ENCODE measurements around the gene FAM9A.
"Not testable (repeated sequence)": the region's sequence is repeated elsewhere in the genome, so short reads cannot be mapped to it uniquely, and the experiment has no call there.

The FAM9A gene

GRCh38 chrX:8800351-8800750 lies 832 bp downstream of the FAM9A start:
- DNase-seq = not testable (repeated sequence)

GRCh38 chrX:8799281-8799680 lies 1.9 kb downstream of the FAM9A start:
- not testable (repeated sequence) for DNase-seq

- not testable (repeated sequence) for DNase-seq
Measured at GRCh38 chrX:8798702-8799101, 2.5 kb downstream of the FAM9A start.

- DNase-seq = not testable (repeated sequence)
Measured at GRCh38 chrX:8787119-8787518, 14.1 kb downstream of the FAM9A start.

- no peak for DNase-seq
Measured at GRCh38 chrX:8784162-8784561, 17.0 kb downstream of the FAM9A start.

- DNase-seq = no peak
Measured at GRCh38 chrX:8783714-8784098, 17.5 kb downstream of the FAM9A start.

GRCh38 chrX:8783097-8783713 lies 18.0 kb downstream of the FAM9A start:
- peak; percentile 43 for DNase-seq

GRCh38 chrX:8782595-8782994 lies 18.6 kb downstream of the FAM9A start:
- no peak for DNase-seq

GRCh38 chrX:8781921-8782320 lies 19.3 kb downstream of the FAM9A start:
- DNase-seq = not testable (repeated sequence)

- DNase-seq = no peak
Measured at GRCh38 chrX:8773117-8773516, 28.1 kb downstream of the FAM9A start.

GRCh38 chrX:8760021-8760420 lies 41.2 kb downstream of the FAM9A start:
- DNase-seq = no peak

GRCh38 chrX:8758706-8759105 lies 42.5 kb downstream of the FAM9A start:
- not testable (repeated sequence) for DNase-seq

GRCh38 chrX:8757609-8758389 lies 43.4 kb downstream of the FAM9A start:
- not testable (repeated sequence) for DNase-seq

GRCh38 chrX:8755813-8756212 lies 45.4 kb downstream of the FAM9A start:
- DNase-seq = no peak

GRCh38 chrX:8755116-8755515 lies 46.1 kb downstream of the FAM9A start:
- no peak for DNase-seq

GRCh38 chrX:8749697-8750096 lies 51.5 kb downstream of the FAM9A start:
- no peak for DNase-seq

GRCh38 chrX:8748855-8749254 lies 52.3 kb downstream of the FAM9A start:
- DNase-seq = no peak

- peak; percentile 67 for DNase-seq
Measured at GRCh38 chrX:8743126-8743732, 58.0 kb downstream of the FAM9A start.

- DNase-seq = no peak
Measured at GRCh38 chrX:8741981-8742380, 59.2 kb downstream of the FAM9A start.

Measured in activated CD4-positive, alpha-beta T cell treated with anti-CD3 and anti-CD28 coated beads for 48 hours (primary cell).